Renal cortex interstitium (tissue), 3 donors: ENCODE data around the gene SPATA31C1. TPM values are rescaled to one million over a fixed set of nuclear protein-coding genes. Genes with fewer than 3 reads are reported as not detected.

ENCODE experiments used
- polyA plus RNA-seq, 3 donors: library from polyadenylated mRNA; unstranded; fragments of 120-200 nt; gene quantifications; one replicate each; pipeline ENCODE4 v1.2.1, GENCODE V29; 2013; ENCODE audit not compliant: insufficient read length in 3 of 3

Gene SPATA31C1
- polyA plus RNA-seq, 3 donors = 0.55 to 0.78 (median 0.71) TPM

Other genes starting within 250 kb of the SPATA31C1 start
- 100 to 1,000 TPM; 126 to 177 (median 153) TPM for gene CTSL, start 191.8 kb upstream of the SPATA31C1 start, polyA plus RNA-seq
- not detected for gene SPATA31E1, start 35.1 kb upstream of the SPATA31C1 start, polyA plus RNA-seq
- gene CDK20, start 56.6 kb downstream of the SPATA31C1 start, polyA plus RNA-seq = 10 to 100 TPM; 19.3 to 24.1 (median 20.1) TPM
- under 1 TPM; 0.59 to 0.63 (median 0.61) TPM for gene SPATA31C2, start 220.5 kb downstream of the SPATA31C1 start, polyA plus RNA-seq